GM19035 (cell line): ENCODE data around the gene XAB2.
"Not testable (repeated sequence)": the region's sequence is repeated elsewhere in the genome, so short reads cannot be mapped to it uniquely, and the experiment has no call there.

Experiments
- ATAC-seq: cut with Tn5 transposase; IDR thresholded peaks from one replicate; pipeline ENCODE4 v1.9.1; 2021; ENCODE audit not compliant: unreplicated experiment

Gene XAB2

GRCh38 chr19:7650148-7650547, 20.8 kb upstream of the XAB2 start:
- no peak for ATAC-seq

GRCh38 chr19:7648265-7649014, 19.1 kb upstream of the XAB2 start:
- no peak for ATAC-seq

GRCh38 chr19:7647156-7647555, 17.8 kb upstream of the XAB2 start:
- no peak for ATAC-seq

GRCh38 chr19:7646426-7646700, 17.0 kb upstream of the XAB2 start:
- no peak for ATAC-seq

GRCh38 chr19:7645656-7646425, 16.5 kb upstream of the XAB2 start:
- no peak for ATAC-seq

DNA sequence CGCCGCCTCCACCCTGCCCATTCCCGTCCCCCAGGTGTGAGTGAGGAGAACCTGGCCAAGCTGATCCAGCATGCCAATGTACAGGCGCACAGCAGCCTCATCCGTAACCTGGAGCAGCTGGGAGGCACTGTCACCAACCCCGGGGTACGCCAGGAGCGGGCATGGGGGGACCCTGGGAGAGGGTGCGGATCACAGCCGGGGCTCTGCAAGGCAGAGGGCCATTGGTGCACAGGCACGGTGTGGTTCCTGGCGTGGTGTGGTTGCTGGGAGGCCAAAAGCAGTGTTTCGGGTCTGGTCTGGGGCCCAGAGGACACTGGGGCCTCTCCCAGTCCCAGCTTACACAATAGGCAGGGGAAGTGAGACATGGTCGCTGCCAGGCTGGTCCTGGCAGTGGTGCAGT, 15.8 kb upstream of the XAB2 start:
- ATAC-seq = no peak

- no peak for ATAC-seq
These were observed 15.2 kb upstream of the XAB2 start for GRCh38 chr19:7644550-7644877.

DNA sequence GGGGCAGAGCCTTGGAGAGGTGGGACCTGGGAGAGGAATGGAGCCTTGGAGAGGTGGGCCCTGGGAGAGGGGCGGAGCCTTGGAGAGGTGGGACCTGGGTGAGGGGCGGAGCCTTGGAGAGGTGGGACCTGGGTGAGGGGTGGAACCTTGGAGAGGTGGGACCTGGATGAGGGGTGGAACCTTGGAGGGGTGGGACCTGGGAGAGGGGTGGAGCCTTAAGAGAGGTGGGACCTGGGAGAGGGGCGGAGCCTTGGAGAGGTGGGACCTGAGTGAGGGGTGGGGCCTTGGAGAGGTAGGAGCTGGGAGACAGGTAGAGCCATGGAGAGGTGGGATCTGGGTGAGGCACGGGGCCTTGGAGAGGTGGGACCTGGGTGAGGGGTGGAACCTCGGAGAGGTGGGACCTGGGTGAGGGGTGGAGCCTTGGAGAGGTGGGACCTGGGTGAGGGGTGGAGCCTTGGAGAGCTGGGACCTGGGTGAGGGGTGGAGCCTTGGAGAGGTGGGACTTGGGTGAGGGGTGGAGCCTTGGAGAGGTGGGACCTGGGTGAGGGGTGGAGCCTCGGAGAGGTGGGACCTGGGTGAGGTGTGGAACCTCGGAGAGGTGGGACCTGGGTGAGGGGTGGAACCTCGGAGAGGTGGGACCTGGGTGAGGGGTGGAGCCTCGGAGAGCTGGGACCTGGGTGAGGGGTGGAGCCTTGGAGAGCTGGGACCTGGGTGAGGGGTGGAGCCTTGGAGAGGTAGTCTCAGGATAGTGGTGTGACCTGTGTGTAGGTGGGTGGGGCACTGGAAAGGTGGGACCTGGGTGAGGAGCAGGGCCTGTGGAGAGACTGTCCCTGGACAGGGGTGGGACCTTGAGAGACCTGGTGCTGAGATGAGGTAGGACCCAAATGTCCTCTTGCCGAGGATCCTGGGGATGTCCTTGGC, 14.5 kb upstream of the XAB2 start:
- ATAC-seq = not testable (repeated sequence)

DNA sequence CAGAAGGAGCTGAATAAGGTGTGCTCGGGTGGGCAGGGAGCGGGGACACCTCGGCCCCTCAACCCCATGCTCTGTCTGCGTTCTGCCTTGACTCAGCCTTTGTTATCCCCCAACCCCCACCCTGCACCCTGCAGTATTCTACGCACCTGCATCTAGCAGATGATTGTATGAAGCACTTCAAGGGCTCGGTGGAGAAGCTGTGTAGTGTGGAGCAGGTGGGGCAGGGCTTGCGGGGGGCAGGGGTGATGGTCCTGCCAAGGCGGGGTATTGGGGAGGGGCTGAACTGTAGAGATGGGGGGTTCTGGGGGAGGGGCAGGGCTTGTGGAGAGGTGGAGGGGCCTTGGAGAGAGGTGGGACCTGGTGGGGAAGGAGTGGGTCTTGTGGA, 13.7 kb upstream of the XAB2 start:
- ATAC-seq = no peak

GRCh38 chr19:7642295-7643030, 13.1 kb upstream of the XAB2 start:
- no peak for ATAC-seq

GRCh38 chr19:7641290-7642276, 12.2 kb upstream of the XAB2 start:
- ATAC-seq = no peak

- ATAC-seq = no peak
These were observed 11.5 kb upstream of the XAB2 start for GRCh38 chr19:7640803-7641202.

DNA sequence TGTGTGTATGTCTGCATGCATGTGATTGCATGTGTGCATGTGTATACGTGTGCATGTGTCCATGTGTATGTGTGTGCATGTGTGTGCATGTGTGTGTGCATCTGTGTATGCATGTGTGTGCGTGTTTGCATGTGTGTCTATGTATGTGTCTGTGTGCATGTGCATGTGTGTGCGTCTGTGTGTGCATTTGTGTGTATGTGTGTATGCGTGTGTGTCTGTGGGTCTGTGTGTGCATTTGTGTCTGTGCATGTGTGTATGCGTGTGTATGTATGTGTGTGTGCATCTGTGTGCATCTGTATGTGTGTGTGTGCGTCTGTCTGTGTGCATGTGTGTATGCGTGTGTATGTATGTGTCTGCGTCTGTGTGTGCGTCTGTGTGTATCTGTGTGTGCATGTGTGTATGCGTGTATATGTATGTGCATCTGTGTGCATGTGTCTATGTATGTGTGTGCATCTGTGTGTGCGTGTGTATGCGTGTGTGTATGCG, 10.6 kb upstream of the XAB2 start:
- ATAC-seq = no peak

- no peak for ATAC-seq
These were observed 9.6 kb upstream of the XAB2 start for GRCh38 chr19:7638802-7639465.

DNA sequence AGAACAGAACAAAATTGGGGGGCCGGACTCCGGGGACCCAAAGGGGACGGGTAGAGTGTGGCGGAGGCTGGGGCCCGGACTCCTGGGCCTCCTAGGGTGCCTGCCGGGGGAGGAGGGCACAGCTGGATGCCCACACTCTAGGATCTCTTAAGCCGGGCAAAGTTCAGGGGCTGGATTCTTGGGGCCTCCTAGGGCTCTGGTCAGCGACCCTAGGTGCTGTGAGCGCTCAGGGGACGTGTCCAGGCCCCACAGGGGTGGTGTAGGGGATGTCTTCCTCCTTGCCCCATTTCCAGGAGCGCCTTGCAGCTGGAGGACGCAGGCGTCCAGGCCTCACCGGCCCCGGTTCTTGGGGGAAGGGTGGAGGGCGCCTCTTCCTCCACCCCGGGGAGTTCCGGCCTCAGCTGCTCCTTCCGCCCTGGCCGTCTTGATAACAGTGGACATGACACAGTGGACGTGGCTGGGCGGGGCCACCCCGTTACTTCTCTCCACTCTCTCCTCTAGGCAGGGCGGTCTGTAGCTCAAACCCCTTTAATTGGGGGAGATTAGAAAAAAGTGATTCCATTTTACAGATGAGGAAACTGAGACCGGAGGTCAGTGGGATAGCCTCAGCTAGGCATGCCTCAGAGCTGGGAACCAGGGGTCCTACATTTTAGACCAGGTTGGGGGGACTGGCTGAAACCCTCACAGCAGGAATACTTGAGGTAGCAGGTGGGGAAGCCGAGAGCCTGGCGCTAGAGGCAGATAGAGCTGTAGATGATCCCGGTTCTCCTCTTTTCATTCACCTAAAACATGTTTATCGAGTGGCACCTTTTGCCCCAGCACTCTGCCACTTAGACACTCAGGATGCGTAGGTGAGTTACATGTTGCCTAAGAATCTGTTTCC, 8.3 kb upstream of the XAB2 start:
- peak; percentile 17 for ATAC-seq

GRCh38 chr19:7636691-7637373, 7.5 kb upstream of the XAB2 start, which contains the start of gene STXBP2:
Gene STXBP2 (plus strand): TSS chr19:7637110. CDS start chr19:7637150, 40 bp downstream.
- ATAC-seq = peak; percentile 72

DNA sequence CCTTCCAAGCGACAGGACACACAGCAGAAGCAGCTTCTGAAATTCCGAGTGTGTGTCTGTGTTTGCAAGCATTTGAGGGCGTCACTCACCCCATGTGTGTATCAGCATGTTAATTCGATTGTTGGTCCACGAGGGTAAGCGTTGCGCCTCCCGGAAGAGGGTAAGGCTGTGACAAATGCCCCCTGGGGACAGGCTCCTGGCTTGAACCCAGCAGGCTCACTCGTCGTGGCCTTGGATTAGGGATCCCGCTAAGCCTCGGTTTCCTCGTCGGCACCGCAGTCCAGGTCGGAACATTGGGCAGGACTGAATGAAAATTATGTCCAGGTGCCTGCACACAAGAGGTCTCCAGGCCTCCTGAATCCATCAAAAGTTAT, 7.0 kb upstream of the XAB2 start:
- ATAC-seq = no peak

DNA sequence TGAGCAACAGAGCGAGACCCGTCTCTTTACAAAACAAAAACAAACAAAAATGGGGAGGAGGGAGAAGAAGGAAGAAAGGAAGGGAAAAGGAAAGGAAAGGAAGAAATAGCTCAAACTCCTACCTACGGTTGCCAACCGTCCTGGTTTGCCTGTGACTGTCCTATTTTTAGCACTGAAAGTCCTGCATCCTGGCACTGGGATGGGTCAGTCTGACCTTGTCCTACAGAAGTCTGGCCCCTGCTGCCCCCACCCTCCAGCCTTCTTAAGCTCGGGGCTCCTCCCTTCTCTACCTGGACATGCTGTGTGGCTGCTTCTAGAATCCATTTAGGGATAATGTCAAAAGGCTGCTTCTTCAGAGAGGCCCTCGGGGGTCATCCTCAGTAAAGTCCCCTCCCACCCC, 6.3 kb upstream of the XAB2 start:
- ATAC-seq = no peak
